Hepatocyte (in vitro differentiated cells): ENCODE data around the gene MRPS15. TPM values are rescaled to one million over a fixed set of nuclear protein-coding genes. Genes with fewer than 3 reads are reported as not detected.

Experiments used
- DNase-seq: peaks from one replicate; pipeline ENCODE4 v3.0.0-alpha.2; 2016; ENCODE audit warnings: low spot score
- H2AFZ ChIP-seq: fragments of 200-600 bp; sonication (generic); 2 replicates; pipeline ENCODE4 v1.6.0; 2016; ENCODE audit warnings: antibody characterized with exemption, mild to moderate bottlenecking
- H3K27ac ChIP-seq: fragments of 200-600 bp; sonication (generic); 2 replicates; pipeline ENCODE4 v1.5.1; 2016; ENCODE audit warnings: mild to moderate bottlenecking
- H3K27me3 ChIP-seq: fragments of 200-600 bp; sonication (generic); 2 replicates; pipeline ENCODE4 v1.6.1; 2016
- H3K36me3 ChIP-seq: fragments of 200-600 bp; sonication (generic); replicated peaks from 2 replicates; pipeline ENCODE4 v1.5.1; 2016; ENCODE audit warnings: low read depth; ENCODE audit not compliant: insufficient read depth
- H3K4me1 ChIP-seq: fragments of 200-600 bp; sonication (generic); 2 replicates; pipeline ENCODE4 v1.5.1; 2016; ENCODE audit warnings: mild to moderate bottlenecking, moderate library complexity; ENCODE audit not compliant: insufficient read depth
- H3K4me2 ChIP-seq: fragments of 200-600 bp; sonication (generic); 2 replicates; pipeline ENCODE4 v1.6.0; 2016
- H3K4me3 ChIP-seq: fragments of 200-600 bp; sonication (generic); 2 replicates; pipeline ENCODE4 v1.5.1; 2016; ENCODE audit warnings: mild to moderate bottlenecking
- H3K79me2 ChIP-seq: fragments of 200-600 bp; sonication (generic); 2 replicates; pipeline ENCODE4 v1.6.0; 2017; ENCODE audit warnings: mild to moderate bottlenecking
- H3K9me2 ChIP-seq: fragments of 200-600 bp; sonication (generic); replicated peaks from 2 replicates; pipeline ENCODE4 v1.6.0; 2017; ENCODE audit warnings: mild to moderate bottlenecking; ENCODE audit not compliant: insufficient read depth
- H3K9me3 ChIP-seq: fragments of 200-600 bp; sonication (generic); 2 replicates; pipeline ENCODE4 v1.5.1; 2016; ENCODE audit warnings: low read depth, mild to moderate bottlenecking
- H4K20me1 ChIP-seq: fragments of 200-600 bp; sonication (generic); 2 replicates; pipeline ENCODE4 v1.6.0; 2016; ENCODE audit warnings: mild to moderate bottlenecking; ENCODE audit not compliant: insufficient read depth, poor library complexity, severe bottlenecking
- EZH2 ChIP-seq: fragments of 200-600 bp; sonication (generic); IDR thresholded peaks from 2 replicates; pipeline ENCODE4 v1.6.1; 2016; ENCODE audit warnings: antibody characterized with exemption, mild to moderate bottlenecking, borderline replicate concordance
- EZH2phosphoT487 ChIP-seq: fragments of 200-600 bp; sonication (generic); IDR thresholded peaks from one replicate; pipeline ENCODE4 v1.6.1; 2018; ENCODE audit warnings: antibody characterized with exemption, mild to moderate bottlenecking, low read depth, moderate library complexity; ENCODE audit not compliant: unreplicated experiment, severe bottlenecking
- WGBS: methylation state at CpG from one replicate; pipeline ENCODE4 v1.1.6; 2016; ENCODE audit warnings: low lambda C conversion rate; ENCODE audit errors: missing lambda C conversion rate; 5-methylcytosine and 5-hydroxymethylcytosine counted together
- polyA plus RNA-seq: library from polyadenylated mRNA; unstranded; fragments of >200 nt; fragmentation: Nextera tagmentation; extraction: Ambion mirVana; gene quantifications from 2 replicates; pipeline ENCODE4 v1.2.1, GENCODE V29; 2016
- total RNA-seq: library from RNA; depleted of rRNA; stranded (reverse); fragments of >200 nt; gene quantifications from 2 replicates; pipeline ENCODE4 v1.2.3, GENCODE V29; 2014
- TF ChIP-seq, protein P1 (sequence below): fragments of 200-600 bp; sonication (generic); IDR thresholded peaks from 2 replicates; pipeline ENCODE4 v1.5.1; 2016; ENCODE audit warnings: antibody characterized with exemption, mild to moderate bottlenecking; ENCODE audit not compliant: poor library complexity

The MRPS15 gene
- total and polyA plus RNA-seq, 2 experiments from 2014 or later, result 63.2 to 127 TPM

DNA sequence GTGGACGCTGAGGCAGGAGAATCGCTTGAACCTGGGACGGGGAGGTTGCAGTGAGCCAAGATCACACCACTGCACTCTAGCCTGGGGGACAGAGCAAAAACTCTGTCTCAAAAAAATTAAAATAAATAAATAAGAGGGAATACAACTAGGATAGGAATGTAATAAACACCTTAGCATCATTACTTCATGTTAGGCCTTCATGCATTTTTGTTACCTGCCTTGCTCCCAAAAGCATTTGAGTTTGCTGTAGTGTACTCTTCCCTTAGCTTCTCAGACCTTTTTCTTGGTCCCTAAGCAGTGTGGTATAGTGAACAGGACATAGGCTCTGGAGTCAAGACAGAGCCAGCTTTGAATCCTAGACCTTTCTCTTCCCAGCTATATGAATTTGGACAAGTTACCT is 11.1 kb downstream of the MRPS15 start:
- Histone ChIP-seq H3K4me3 (no peak overlapping the region), H3K79me2 (no peaks in the 10 kb centered on the region), H3K4me2 (no peak overlapping the region), H3K36me3 (no peaks in the 10 kb centered on the region), H4K20me1 (no peaks in the 10 kb centered on the region), H3K27me3 (no peaks in the 10 kb centered on the region), H3K4me1 (no peaks in the 10 kb centered on the region), H3K9me3 (no peaks in the 10 kb centered on the region), H3K27ac (no peak overlapping the region), H3K9me2 (no peaks in the 10 kb centered on the region), H2AFZ (no peak overlapping the region)
- 86% methylated on average over 3 of the region's 3 CpGs for WGBS
- DNase-seq, result no peak
- no peak for TF ChIP-seq EZH2
- no peak for TF ChIP-seq EZH2phosphoT487
- TF ChIP-seq, protein P1, sequence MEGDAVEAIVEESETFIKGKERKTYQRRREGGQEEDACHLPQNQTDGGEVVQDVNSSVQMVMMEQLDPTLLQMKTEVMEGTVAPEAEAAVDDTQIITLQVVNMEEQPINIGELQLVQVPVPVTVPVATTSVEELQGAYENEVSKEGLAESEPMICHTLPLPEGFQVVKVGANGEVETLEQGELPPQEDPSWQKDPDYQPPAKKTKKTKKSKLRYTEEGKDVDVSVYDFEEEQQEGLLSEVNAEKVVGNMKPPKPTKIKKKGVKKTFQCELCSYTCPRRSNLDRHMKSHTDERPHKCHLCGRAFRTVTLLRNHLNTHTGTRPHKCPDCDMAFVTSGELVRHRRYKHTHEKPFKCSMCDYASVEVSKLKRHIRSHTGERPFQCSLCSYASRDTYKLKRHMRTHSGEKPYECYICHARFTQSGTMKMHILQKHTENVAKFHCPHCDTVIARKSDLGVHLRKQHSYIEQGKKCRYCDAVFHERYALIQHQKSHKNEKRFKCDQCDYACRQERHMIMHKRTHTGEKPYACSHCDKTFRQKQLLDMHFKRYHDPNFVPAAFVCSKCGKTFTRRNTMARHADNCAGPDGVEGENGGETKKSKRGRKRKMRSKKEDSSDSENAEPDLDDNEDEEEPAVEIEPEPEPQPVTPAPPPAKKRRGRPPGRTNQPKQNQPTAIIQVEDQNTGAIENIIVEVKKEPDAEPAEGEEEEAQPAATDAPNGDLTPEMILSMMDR, result no peak

GRCh38 chr1:36450919-36451305 is 13.3 kb downstream of the MRPS15 start:
- Histone ChIP-seq H3K27me3 (no peaks in the 10 kb centered on the region), H4K20me1 (no peaks in the 10 kb centered on the region), H3K4me2 (peak overlapping the region; percentile 75), H2AFZ (peak overlapping the region; percentile 37), H3K79me2 (no peaks in the 10 kb centered on the region), H3K4me3 (peak overlapping the region; percentile 17), H3K9me2 (no peaks in the 10 kb centered on the region), H3K4me1 (no peaks in the 10 kb centered on the region), H3K36me3 (no peaks in the 10 kb centered on the region), H3K27ac (peak overlapping the region; percentile 93), H3K9me3 (no peaks in the 10 kb centered on the region)
- no peak for DNase-seq
- WGBS, result 71% methylated on average over 18 of the region's 18 CpGs
- TF ChIP-seq, protein P1, result no peak
- TF ChIP-seq EZH2 (no peak), EZH2phosphoT487 (no peak)

- Histone ChIP-seq H3K4me3 (peak within 1 kb of the TSS; percentile 37), H3K79me2 (no peaks in the 10 kb centered on the region), H3K9me3 (no peaks in the 10 kb centered on the region), H3K4me1 (no peaks in the 10 kb centered on the region), H2AFZ (peak within 1 kb of the TSS; percentile 74), H3K4me2 (peak within 1 kb of the TSS; percentile 77), H3K9me2 (no peaks in the 10 kb centered on the region), H4K20me1 (no peaks in the 10 kb centered on the region), H3K36me3 (no peaks in the 10 kb centered on the region), H3K27ac (peak within 1 kb of the TSS; percentile 93), H3K27me3 (no peaks in the 10 kb centered on the region)
- TF ChIP-seq, protein P1, result no peak
- TF ChIP-seq EZH2, result no peak
- no peak for TF ChIP-seq EZH2phosphoT487
- peak; percentile 97 for DNase-seq
- WGBS, result 3% methylated on average over 47 of the region's 48 CpGs
Observed at GRCh38 chr1:36450270-36450918, 13.8 kb downstream of the MRPS15 start, which contains the start of gene OSCP1. Gene OSCP1, minus strand, starts transcription at chr1:36450451. Its CDS starts 82 bp downstream, at chr1:36450369.
